Erythroblast (primary cell): ENCODE measurements around the gene HOXB6.

Experiments used
- GATA1 ChIP-seq: IDR thresholded peaks from 2 replicates; pipeline ENCODE4 v1.6.1; 2011; ENCODE audit warnings: low read depth, mild to moderate bottlenecking, control low read depth, low read length, moderate library complexity
- POLR2A ChIP-seq: IDR thresholded peaks from 2 replicates; pipeline ENCODE4 v1.6.1; 2011; ENCODE audit warnings: mild to moderate bottlenecking, low read length

DNA sequence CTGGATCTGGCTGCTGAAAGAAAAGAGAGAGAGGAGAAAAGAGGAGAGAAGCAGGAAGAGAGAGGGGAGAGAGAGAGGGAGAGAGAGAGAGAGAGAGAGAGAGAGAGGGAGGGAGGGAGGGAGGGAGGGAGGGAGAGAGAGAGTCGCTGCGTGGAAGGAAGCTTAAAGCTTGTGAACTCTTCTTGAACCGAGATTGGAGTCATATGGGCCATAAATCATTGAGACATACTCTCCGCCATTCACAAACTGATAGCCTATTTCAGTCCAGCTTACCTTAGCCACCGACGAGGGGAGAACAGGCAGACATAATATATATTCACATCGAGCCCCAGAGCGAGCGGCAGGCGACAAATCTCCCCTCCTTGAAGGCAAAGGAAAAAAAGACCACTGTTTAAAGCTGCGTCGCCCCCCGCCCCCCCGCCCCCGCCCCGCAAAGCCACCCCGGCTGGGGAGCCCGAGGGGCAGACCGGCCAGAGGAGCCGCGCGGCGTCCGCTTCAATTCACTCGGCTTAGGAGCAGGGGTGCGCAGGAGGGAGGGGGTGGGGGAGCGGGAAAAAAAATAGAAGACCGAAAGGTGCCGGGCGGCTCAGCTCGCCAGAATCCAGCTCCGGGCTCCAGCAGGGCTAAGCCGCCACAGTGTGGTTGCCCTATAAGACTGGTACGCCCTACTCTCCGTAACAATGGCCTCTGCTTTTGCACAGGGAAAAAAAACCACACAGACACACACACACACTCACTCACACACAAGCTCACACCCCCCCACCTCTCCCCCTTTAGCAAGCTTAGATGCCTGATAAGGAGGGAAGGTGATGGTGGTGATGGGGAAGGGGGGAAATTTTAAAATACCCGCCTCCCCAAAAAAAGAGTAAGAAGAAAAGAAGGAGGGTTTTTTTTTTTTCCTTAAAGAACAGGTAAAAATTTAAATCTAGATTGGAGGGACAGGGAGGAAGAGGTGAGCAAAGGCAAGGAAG, 49.2 kb downstream of the HOXB6 start:
- TF ChIP-seq POLR2A (no peak), GATA1 (no peak)
